SIG-M5 treated with dmso at 0.1 percent for 504 hours (cell line): ENCODE data around the gene HLX.

Source experiments
- DNase-seq: peaks from one replicate; lab custom pipeline; 2025; ENCODE audit not compliant: unreplicated experiment; lab: John Stamatoyannopoulos, UW

Gene HLX

DNA sequence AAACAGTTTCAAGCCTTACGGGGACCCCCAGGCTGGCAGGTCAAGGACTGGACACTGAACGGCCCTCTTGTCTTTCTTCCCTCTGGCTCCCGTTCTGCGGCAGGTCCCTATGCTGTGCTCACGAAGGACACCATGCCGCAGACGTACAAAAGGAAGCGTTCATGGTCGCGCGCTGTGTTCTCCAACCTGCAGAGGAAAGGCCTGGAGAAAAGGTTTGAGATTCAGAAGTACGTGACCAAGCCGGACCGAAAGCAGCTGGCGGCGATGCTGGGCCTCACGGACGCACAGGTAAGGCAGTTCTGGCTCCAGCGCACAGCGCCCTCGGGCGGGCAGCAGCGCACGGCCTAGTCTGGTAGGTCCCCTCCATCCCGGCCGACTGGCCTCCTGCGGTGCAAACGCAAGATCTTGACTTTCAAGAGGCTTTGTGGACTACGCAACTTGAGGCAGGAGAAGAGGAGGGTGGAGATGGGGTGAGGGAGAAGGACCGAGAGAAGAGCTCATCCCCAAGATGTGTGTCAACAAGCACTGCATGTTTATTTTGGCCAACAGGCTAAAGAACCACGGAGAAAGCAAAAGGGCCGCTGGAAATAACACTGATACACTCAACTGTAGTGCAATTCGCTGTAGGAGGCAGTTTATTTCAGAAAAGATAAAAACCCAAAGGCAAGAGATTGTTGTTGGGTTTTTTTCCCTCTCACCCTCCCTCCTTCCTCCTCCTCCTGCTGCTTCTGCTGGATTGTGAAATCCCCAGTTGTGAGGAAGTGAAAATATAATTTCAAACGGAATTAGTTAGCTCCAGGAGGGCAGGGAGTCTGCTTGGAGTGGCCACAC is 3.0 kb downstream of the HLX start:
- peak; percentile 98 for DNase-seq

- DNase-seq: no peak
Observed at GRCh38 chr1:220884109-220884980, 5.1 kb downstream of the HLX start.

GRCh38 chr1:220884981-220885918 is 6.0 kb downstream of the HLX start:
- DNase-seq: no peak

- no peak for DNase-seq
Observed at GRCh38 chr1:220885971-220886370, 6.7 kb downstream of the HLX start.

DNA sequence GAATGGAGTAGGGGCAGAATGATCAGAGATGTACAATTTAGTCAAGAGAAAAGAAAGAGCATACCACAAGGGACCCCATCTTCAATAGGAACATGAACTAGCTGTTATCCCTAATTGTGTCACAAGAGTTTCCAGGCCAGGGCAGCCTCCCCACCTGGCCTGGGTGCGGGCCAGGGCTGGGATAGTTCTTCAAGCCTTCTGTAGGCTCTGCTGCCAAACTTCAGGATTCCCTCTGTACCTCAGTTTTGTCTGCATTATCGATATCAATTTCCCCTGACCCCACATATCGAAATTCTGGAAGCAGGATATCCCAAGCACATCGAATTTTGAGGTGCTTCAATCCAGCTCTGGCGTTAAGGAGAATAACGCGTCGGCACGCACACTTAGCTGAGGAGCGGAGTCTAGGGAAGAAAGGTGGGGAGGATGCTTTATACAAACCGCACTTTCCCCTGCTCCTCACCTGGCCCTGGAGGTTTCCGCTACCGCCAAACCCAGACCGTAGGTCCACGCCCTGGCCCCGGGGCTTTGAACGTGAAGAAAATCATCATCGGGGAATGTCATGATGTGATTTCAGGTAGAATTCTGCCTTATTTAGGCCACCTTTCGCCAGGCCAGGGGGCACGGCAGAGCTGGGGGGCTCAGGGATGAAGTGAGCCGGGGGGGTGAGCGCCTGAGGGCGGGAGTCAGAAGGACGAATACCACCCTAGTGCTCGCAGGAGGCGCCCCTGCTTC is 7.4 kb downstream of the HLX start:
- DNase-seq: no peak

DNA sequence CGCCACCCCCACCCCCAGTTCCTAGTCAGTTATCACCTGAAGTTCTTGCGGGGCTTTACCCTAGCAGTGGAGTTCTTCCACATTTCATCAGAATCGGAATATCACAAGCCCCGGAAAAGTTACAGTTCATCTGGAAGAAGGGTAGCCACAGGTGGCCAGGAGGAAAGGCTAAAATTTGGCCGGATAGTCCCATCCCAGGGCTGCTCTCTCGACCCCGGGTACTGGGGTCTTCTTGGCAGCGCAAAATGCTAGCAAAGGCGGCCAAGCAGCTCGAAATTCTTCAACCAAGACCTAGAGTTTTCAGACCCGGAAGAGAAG is 7.9 kb downstream of the HLX start:
- DNase-seq: no peak

DNA sequence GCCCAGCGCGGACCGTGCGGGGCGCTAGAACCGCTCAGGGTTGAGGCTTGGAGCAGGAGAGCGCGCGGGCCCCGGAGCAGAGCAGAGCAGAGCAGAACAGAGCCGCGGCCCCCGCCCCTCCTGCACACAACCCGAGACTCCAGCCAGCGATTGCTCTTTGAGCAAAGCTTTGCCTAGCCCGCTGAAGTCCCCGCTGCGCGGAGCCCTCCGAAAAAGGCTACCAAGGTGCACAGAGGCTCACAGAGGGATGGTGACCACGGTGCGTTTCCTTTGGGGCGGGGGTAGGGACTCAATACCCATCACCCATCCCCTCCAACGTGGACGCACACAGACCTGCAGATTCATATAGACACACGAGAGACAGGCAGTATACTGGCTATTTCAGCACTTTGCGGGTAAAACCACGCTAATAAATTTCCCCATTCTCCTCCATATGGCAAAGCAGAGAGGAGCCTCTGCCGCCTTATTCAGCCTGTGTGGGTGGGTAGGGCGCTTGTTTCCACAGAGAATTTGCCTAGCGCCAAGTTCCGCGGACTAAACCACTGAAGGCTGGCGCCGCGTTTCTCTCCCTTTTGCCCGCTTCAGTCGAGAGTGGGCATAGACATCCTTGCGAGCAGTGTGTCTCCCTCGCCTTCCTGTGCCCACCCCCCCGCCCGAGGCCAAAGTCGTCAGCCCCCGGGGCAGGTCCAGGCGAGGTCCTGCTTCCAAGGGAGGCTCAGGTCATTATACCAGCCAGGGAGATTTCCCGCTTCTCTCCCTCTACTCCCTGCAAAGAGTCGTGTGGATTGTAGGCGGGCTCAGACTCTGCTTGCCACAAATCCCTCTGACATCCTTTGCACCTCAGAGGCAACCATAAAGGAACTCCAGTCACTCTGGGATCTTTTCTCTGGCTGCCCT is 8.5 kb downstream of the HLX start:
- DNase-seq: no peak

DNA sequence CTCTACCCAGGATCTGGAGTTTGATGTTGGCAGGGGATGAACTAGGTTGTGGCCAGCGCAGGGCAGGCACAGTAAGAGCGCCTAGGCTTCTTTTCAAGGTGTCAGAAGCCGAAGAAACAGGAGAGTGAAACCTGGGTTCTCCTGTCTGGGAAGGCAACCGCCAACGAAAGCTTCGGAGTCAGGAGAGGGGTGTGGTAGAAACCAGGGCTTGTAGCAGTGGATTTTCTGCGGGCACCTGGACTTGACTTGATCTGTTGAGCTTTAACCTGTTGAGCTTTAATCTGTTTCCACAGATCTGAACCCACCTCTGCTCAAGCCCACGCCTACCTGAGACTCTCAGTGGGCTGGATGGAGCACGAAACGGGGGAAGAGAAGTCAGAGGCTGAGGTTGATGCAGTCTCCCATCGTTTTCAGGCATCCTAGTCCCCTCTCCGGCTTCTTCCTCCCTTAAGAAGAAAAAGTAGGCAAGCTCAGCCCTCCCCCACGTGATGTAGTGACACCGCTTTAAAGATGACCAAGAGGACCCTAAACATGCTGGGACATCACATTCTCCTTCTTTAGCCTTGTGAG is 9.3 kb downstream of the HLX start:
- DNase-seq: no peak

GRCh38 chr1:220889333-220889732 is 10.1 kb downstream of the HLX start:
- DNase-seq: no peak

DNA sequence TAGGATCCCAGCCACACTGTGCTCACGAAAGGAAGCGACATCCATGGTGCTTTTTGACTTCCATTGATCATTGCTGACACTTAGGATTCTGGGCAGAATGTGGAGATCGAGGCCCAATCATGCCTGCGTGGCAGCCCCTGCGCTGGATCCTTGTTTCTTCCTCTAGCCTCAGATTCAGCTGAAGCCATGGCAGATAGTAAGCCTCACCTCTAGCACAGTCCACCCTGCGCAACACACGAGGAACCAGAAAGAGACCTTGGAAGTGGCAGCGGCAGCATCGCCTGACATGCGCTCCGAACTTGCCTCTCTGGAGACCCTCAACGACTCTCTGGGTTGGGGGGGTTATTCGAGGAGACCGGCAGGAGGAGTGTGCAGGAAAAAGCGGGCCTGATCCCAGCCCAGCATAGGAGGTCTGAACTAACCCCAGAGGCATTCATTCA is 10.6 kb downstream of the HLX start:
- no peak for DNase-seq

DNA sequence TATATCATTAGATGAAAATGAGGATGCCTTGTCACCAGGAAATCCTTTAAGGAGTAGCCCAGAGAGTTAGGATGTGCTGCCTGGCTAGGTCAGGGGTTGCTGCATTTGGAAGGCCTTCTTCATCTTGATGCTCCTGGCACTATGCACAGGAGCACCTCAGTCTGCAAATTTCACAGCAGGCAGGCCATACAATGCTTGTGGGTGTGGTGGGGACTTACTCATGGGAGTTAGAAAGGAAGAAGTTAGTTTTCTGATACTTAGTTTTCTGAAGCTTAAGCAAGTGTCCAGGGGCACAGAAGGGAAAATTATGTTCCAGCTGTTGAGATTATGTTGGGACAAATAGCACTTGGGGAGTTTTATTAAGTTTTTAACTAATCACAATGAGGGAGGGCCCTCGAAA is 11.4 kb downstream of the HLX start:
- no peak for DNase-seq

DNA sequence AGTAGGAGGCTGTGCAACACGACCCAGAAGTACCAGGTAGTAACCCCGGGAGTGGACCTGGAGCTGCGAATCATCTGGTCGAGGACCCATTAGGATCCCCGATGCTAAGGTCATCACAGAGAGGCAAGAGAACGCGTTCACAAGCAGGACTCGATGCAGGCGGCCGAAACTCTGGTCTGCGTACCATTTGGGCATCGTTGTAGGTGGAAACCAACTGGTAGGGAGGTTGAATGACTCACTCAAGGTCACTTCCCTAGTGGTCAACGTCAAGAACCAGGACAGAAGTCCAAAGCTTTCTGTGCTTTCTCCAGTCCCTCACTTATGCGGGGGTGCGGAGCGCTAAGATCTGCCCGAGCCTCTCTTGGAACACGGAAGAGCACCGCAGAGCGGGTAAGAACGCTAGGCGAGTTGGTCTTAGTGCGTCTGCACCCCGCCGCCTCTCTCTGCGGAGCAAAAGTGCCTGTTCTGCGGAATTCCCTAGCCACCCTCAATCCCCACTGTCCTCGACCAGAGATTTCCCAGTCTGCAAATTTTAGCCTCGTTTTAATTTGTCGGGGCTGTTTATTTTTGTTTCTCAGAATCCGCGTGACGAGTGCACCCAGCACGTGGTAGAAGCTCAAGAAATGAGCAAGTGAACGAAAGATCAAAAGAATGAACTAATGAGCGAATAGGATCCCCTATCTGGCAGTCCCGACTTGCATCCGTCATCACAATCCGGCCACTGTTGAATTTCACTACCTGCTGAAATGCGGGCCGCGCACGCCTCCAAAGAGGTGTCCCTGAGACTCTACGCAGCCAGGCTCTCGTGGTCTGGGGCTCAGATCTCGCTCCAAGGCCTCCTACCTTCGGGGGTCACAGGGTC is 12.2 kb downstream of the HLX start:
- DNase-seq: no peak

- no peak for DNase-seq
Observed at GRCh38 chr1:220892086-220892376, 12.8 kb downstream of the HLX start.

DNA sequence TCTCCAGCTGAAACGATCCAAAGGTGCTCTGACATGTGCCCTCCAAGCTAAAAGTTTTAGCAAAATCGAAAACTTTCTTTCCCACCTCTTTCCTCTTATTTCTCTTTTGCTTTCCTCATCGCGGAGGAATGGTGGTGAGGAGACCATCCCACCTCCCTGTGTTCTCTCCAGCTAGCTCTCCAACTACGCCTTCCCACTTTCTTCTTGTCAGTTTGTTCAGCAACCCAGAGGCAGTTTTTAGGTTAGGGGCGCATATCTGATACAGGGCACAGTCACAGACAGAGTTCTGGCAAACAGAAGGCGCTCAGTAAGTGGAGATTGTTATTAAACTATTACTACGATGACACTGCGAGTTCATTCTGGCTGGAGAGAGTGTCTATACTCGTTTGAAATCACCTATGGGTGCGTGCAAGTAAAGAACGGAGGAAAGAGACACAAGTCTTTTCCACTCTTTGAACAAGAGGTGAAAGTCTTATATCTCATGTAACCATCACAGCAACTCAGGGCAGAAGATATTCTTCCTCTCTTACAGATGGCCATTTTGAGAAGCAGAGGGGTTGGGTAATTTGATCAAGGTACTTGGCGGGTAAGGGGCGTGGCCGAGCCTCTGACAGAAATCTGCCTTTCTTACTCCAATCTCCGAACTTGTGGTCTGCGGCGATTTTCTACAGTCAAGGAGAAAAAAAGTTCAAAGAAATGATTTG is 13.9 kb downstream of the HLX start:
- DNase-seq: no peak

GRCh38 chr1:220893701-220894024 is 14.4 kb downstream of the HLX start:
- no peak for DNase-seq

DNA sequence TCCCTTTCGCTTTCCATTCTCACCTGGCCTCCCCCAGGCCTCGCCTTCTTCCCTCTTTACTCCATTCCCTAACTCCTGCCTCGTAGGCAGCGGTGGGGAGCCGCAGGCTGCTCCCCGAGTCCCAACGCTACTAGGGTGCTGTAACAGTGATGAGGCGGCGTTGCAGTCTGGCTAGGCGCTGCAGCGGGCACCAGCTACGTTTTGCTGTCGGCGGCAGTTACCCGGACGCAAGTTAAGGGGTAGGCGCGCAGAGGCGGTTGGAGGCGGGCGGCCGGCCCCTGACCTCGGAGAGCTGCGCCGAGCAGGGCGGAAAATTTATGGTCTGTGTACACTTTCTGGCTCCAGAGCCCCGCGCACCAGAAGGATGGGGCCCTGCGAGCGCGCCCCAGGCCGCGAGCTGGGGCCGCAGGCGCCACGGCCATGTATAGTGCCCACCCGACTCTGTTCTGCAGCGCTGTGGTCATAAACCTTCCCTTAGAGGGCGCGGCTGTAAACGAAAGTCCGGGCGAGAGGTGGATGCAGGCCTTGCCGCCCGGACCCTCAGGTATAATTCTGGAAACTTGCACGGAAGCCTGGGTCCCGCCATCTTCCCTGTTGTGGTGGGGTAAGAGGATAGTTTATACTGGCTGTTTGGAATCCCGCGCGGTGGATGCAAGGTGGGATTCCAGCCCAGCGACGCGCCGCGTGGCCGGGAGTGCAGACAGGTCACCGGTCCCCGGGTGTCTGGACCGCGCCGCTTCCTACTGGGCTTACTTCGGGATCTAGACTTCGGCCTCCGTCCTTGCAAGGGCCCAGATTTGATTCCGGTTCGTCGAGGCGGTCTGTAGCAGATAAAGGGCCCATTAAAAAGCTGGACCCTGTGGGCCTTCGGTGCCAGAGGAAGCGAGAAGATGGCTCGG is 15.0 kb downstream of the HLX start:
- DNase-seq: no peak

GRCh38 chr1:220894924-220895256 is 15.6 kb downstream of the HLX start:
- DNase-seq: no peak
